GM23338 (cell line): ENCODE data around the gene DNAH9.

ENCODE experiments used
- CREB1 ChIP-seq: fragments of 250-450 bp; sonication (Bioruptor Pico); IDR thresholded peaks from 2 replicates; pipeline ENCODE4 v1.5.0; 2020; ENCODE audit warnings: low read depth, mild to moderate bottlenecking, moderate library complexity
- CTCF ChIP-seq, 2 experiments: fragments of 200-600 bp in 1 of 2; sonication (generic) in 1 of 2; conservative IDR thresholded peaks; 2 replicates each; pipeline versions ENCODE4 v1.5.1 to v1.6.1; 2016 to 2017; ENCODE audit warnings: antibody characterized with exemption in 2 of 2, low read depth in 2 of 2, mild to moderate bottlenecking in 2 of 2, moderate library complexity in 1 of 2
- ETS1 ChIP-seq: IDR thresholded peaks from 2 replicates; pipeline ENCODE4 v1.6.1; 2016; ENCODE audit warnings: antibody characterized with exemption
- EZH2 ChIP-seq: fragments of 200-600 bp; sonication (generic); IDR thresholded peaks from one replicate; pipeline ENCODE4 v1.8.0; 2017; ENCODE audit warnings: antibody characterized with exemption, mild to moderate bottlenecking, low read depth; ENCODE audit not compliant: unreplicated experiment
- EZH2phosphoT487 ChIP-seq: fragments of 200-600 bp; sonication (generic); IDR thresholded peaks from one replicate; pipeline ENCODE4 v1.8.1; 2018; ENCODE audit warnings: antibody characterized with exemption; ENCODE audit not compliant: unreplicated experiment
- JUNB ChIP-seq: IDR thresholded peaks from one replicate; pipeline ENCODE4 v1.6.1; 2016; ENCODE audit warnings: antibody characterized with exemption; ENCODE audit not compliant: unreplicated experiment
- NANOG ChIP-seq: IDR thresholded peaks from 2 replicates; pipeline ENCODE4 v1.6.1; 2016; ENCODE audit warnings: antibody characterized with exemption, borderline replicate concordance
- POLR2AphosphoS5 ChIP-seq: IDR thresholded peaks from 2 replicates; pipeline ENCODE4 v1.6.1; 2016; ENCODE audit warnings: antibody characterized with exemption, low read depth
- REST ChIP-seq: IDR thresholded peaks from one replicate; pipeline ENCODE4 v1.6.1; 2018; ENCODE audit warnings: antibody characterized with exemption; ENCODE audit not compliant: unreplicated experiment
- ZNF114 ChIP-seq: fragments of 250-450 bp; sonication (Bioruptor Pico); IDR thresholded peaks from 2 replicates; pipeline ENCODE4 v1.5.0; 2020; ENCODE audit warnings: mild to moderate bottlenecking, moderate library complexity
- ZNF331 ChIP-seq: fragments of 250-450 bp; sonication (Bioruptor Pico); IDR thresholded peaks from 2 replicates; pipeline ENCODE4 v1.5.0; 2020; ENCODE audit warnings: low read depth, mild to moderate bottlenecking, moderate library complexity

DNA sequence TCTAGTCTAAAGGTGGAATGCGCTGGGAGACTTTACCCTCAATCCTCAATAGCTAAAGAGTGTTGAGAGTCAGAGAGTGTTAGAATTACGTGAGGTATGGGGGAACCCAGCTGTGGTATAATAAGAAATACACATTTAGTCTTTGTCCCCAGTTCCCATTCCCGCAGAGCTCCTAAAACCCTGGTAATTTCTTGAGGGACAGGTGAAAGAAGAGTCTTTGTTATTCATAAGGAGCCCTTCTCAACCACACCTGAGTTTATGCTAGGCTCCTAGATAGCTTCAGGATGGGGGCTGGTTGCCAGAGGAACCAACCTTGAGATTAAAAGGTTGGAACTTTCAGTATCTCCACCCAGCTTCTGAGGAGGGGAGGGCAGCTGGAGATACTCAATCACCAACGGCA lies 393.2 kb downstream of the DNAH9 start:
- TF ChIP-seq REST = no peak
- no peak for TF ChIP-seq NANOG
- TF ChIP-seq CTCF (conservative IDR thresholded peaks at IDR 0.05; ENCODE audit: low read depth in 2 of 2) = no peak
- no peak for TF ChIP-seq EZH2phosphoT487
- TF ChIP-seq POLR2AphosphoS5 = no peak
- no peak for TF ChIP-seq ETS1
- TF ChIP-seq EZH2 = no peak
- TF ChIP-seq ZNF114 (CRISPR knock-in tag) = no peak
- TF ChIP-seq CREB1 (CRISPR knock-in tag) = no peak
- TF ChIP-seq JUNB = no peak
- TF ChIP-seq ZNF331 (CRISPR knock-in tag) = no peak
